22Rv1 (cell line): ENCODE results near the gene MYO1D.

Source experiments
- ZFX ChIP-seq: fragments of 450-650 bp; IDR thresholded peaks from 2 replicates; pipeline ENCODE4 v1.6.1; 2017; ENCODE audit warnings: antibody characterized with exemption, borderline replicate concordance
- TF ChIP-seq, protein P1 (sequence below): fragments of 450-650 bp; IDR thresholded peaks from 2 replicates; pipeline ENCODE4 v1.5.1; 2017; ENCODE audit warnings: mild to moderate bottlenecking

DNA sequence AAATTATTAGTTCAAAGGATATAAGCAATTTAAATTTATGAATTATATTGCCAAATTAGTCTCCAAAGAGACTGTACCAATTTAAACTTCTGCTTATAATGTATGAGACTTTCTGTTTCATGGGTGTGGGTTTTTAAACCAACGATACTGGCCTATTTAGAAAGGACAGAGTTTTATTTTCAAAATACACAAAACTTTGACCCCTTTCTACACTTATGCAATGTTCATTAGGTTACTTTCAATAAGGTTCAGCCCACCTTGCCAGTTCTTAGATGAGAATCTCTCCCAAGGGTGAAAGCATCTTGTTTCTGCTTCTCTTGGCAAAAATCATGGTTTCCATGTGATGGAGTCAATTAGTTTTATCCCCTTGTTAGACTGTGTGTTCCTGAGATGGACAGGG is 84.7 kb downstream of the MYO1D start:
- TF ChIP-seq, protein P1, sequence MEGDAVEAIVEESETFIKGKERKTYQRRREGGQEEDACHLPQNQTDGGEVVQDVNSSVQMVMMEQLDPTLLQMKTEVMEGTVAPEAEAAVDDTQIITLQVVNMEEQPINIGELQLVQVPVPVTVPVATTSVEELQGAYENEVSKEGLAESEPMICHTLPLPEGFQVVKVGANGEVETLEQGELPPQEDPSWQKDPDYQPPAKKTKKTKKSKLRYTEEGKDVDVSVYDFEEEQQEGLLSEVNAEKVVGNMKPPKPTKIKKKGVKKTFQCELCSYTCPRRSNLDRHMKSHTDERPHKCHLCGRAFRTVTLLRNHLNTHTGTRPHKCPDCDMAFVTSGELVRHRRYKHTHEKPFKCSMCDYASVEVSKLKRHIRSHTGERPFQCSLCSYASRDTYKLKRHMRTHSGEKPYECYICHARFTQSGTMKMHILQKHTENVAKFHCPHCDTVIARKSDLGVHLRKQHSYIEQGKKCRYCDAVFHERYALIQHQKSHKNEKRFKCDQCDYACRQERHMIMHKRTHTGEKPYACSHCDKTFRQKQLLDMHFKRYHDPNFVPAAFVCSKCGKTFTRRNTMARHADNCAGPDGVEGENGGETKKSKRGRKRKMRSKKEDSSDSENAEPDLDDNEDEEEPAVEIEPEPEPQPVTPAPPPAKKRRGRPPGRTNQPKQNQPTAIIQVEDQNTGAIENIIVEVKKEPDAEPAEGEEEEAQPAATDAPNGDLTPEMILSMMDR = no peak
- TF ChIP-seq ZFX = no peak
